Coronary artery (tissue), 2 donors: ENCODE data around the gene NPR3.

Source experiments
- DNase-seq: peaks from one replicate; pipeline ENCODE4 v3.0.0-alpha.2; 2017; ENCODE audit warnings: low spot score
- H3K27ac ChIP-seq, 2 donors: fragments of 200-600 bp; sonication (generic); one replicate each; pipeline ENCODE4 v1.5.1; 2016 to 2019
- H3K4me3 ChIP-seq: fragments of 200-600 bp; sonication (generic); 2 replicates; pipeline ENCODE4 v1.5.1; 2016; ENCODE audit warnings: mild to moderate bottlenecking, moderate library complexity
- TF ChIP-seq, protein P1 (sequence below): fragments of 200-600 bp; sonication (generic); IDR thresholded peaks from one replicate; pipeline ENCODE4 v1.5.1; 2019; ENCODE audit warnings: antibody characterized with exemption

Gene NPR3

DNA sequence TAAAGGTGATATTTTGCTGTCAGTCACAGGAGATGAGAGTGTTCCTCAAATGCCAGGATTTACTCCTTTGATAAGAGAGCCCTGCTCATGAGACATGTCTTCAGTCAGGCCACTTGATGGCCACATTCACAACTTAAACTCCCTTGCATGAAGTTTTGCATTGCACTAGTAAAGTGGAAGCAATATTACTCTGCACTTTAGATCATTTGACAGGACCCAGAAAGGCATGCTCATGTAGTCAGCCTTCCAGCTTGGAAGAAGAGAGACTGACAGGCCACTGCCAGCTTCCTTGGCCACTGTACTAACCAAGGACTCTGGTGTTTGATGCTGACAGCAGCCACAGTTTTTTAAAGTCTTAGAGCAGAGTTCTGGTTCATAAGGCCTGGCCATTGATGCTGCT, 42.6 kb downstream of the NPR3 start:
- Histone ChIP-seq H3K27ac (peak overlapping the region in 1 of 2 donors; percentile 59), H3K4me3 (no peak overlapping the region)
- DNase-seq: no peak

DNA sequence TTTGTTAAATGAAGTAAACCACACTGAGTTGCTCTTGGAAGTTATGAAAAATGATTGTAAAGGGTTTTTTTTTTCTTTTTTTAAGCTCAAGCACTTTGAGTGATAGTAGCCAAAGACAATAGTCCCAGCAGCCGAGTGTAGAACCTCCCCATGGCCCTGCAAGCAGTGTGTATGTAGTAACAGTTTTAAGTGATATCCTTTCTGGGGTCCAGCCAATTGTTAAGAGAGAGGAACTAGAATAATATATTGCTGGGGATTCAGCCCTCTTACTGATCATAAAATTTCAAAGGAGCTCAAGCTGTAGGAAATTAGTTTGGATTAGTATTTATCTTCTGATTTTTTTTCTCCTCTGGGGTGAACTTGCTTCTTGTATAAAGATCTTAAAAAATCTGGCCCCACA, 43.2 kb downstream of the NPR3 start:
- Histone ChIP-seq H3K27ac (peak overlapping the region in 1 of 2 donors; percentile 59), H3K4me3 (no peak overlapping the region)
- DNase-seq: no peak
- TF ChIP-seq, protein P1, sequence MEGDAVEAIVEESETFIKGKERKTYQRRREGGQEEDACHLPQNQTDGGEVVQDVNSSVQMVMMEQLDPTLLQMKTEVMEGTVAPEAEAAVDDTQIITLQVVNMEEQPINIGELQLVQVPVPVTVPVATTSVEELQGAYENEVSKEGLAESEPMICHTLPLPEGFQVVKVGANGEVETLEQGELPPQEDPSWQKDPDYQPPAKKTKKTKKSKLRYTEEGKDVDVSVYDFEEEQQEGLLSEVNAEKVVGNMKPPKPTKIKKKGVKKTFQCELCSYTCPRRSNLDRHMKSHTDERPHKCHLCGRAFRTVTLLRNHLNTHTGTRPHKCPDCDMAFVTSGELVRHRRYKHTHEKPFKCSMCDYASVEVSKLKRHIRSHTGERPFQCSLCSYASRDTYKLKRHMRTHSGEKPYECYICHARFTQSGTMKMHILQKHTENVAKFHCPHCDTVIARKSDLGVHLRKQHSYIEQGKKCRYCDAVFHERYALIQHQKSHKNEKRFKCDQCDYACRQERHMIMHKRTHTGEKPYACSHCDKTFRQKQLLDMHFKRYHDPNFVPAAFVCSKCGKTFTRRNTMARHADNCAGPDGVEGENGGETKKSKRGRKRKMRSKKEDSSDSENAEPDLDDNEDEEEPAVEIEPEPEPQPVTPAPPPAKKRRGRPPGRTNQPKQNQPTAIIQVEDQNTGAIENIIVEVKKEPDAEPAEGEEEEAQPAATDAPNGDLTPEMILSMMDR: no peak

More for the DNA sequence above, 42.6 kb downstream of the NPR3 start:
- TF ChIP-seq, protein P1: no peak

DNA sequence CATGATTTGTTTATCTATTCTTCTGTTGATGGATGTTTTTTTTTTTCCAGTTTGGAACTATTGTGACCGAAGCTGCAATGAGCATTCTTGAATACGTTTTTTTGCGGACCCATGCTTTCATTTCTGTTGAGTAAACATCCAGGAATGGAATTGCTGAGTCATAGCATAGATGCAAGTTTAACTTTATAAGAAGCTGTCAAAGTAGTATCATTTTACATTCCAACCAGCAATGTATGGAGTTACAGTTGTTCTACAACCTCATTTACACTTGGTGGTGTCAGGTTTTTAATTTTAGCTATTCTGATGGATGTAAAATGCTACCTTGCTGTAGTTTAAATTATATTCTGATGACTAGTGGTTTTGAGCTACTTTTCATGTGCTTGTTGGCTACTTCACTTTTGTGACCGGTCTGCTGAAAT, 49.0 kb downstream of the NPR3 start:
- DNase-seq: no peak
- Histone ChIP-seq H3K4me3 (peak overlapping the region; percentile 50), H3K27ac (peak overlapping the region; percentile 37 to 42)
- TF ChIP-seq, protein P1: no peak

DNA sequence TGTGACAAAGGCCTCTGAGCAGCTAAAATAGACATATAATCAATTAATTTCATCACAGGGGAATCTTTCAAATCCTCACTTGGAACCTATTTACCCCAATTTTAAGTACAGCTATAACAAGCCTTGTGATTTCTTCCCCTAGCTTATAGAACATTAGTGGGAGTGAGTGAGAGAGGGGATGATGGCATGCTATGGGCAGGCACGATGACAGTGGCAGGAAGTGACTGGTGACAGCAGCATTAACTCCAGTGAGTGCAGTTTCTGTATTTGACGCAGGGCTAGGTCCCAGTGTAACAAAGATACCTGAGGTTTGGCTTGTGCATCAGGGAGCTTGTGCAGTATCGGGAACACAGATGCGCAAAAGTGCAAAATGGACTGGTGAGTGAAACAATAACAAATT, 54.1 kb downstream of the NPR3 start:
- TF ChIP-seq, protein P1: no peak
- DNase-seq: no peak
- Histone ChIP-seq H3K4me3 (no peak overlapping the region), H3K27ac (no peak overlapping the region)

DNA sequence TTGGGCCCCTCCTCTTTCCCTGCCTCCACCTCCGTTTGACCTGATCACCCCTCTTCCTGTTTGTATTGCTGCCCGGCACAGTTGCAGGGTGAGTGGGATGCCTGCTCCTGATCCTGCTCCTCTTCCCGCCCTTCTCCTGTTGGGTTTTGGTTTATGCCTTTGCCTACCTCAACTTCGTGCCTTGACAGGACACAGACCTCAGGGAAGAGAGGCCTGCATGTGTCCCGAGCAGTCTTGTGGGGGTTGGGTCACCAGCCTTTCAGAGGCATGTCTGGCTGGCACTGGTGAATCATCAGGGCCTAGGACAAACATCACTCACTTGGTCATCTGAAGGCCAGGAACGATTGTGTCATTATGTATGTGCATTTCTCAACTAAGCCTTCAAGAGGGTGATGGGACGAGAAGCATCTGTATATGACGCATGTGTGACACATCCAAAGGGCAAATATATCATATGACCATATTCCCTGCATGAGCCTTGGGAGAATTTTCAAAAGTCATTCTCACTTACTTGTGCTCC, 56.9 kb downstream of the NPR3 start:
- Histone ChIP-seq H3K4me3 (no peak overlapping the region), H3K27ac (peak overlapping the region in 1 of 2 donors; percentile 48)
- TF ChIP-seq, protein P1: no peak
- no peak for DNase-seq

DNA sequence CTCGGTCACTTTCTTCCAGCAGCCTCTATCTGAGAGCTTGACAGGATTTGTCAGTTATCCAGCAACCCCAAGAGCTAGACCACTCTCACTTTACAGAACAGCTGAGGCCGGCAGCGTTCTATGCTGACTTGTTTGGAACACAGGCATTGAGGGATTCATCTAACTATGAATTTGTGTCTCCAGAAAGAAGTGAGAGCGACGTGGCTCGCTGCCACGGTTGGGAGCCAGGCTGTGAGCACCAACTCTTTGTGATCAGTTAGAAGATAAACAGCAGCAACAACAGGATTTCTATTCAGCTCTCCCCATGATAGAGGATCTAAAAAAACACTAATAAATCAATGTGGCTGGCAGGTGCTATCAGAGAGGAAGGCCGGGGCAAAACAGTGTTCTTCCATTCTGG, 58.6 kb downstream of the NPR3 start:
- no peak for DNase-seq
- H3K27ac ChIP-seq: no peak overlapping the region
- H3K4me3 ChIP-seq: no peak overlapping the region
- TF ChIP-seq, protein P1: no peak

DNA sequence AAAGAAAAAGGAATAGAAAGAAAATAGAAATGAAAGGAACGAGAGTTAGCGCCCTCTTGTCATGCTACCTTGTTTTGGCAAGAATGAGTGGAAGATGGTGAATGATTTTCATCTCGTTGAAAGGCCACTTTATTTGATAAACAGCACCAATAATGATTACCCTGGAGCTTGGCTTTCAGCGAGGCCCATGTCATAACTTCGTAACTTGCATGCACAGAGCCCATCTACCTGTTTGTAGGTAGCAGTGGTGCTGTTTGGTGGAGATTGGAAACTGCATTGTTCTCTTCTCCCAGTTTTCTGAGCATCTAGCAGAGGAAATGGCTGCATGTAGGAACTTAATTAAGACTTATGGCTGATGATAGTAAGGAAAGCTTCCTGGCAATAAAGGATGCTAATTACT, 59.3 kb downstream of the NPR3 start:
- DNase-seq: no peak
- Histone ChIP-seq H3K4me3 (no peak overlapping the region), H3K27ac (no peak overlapping the region)
- TF ChIP-seq, protein P1: no peak
